Endometrial microvascular endothelial cells (primary cell): ENCODE data around the gene DERL3. TPM values are rescaled to one million over a fixed set of nuclear protein-coding genes. Genes with fewer than 3 reads are reported as not detected.

Experiments used
- in situ Hi-C: cut with HindIII; loops from 2 replicates; pipeline ENCODE4 v1.10.0; 2017; ENCODE audit warnings: low sequenced_read_pairs, low pct_unique_long_range_greater_than_20kb; ENCODE audit errors: inconsistent ontology term
- total RNA-seq: library from RNA; depleted of rRNA; stranded (reverse); fragments of >200 nt; gene quantifications from one replicate; pipeline ENCODE4 v1.2.3, GENCODE V29; 2015; ENCODE audit errors: inconsistent ontology term

Gene DERL3
- total RNA-seq, 1 donor from 2014 or later: not detected

DNA sequence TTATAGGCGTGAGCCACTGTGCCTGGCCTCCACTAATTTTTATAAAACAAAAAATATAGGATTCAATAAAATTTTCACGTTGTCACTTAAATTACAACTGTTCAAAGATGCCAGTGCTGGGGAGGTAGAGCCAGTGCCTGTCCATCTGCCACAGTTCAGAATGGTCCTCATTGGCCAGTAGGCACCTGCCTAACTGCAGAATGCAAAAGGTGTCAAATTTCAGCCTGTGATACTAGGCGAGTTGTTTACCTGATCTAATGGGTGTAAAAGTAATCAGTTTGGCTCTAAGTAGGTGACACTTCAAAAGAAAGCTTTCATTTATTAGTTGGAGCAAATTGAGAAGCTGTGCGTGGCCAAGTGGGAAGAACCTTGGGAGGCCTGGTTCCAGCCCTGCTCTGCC is 49.7 kb downstream of the DERL3 start:
- in situ Hi-C loops: no loop called here

DNA sequence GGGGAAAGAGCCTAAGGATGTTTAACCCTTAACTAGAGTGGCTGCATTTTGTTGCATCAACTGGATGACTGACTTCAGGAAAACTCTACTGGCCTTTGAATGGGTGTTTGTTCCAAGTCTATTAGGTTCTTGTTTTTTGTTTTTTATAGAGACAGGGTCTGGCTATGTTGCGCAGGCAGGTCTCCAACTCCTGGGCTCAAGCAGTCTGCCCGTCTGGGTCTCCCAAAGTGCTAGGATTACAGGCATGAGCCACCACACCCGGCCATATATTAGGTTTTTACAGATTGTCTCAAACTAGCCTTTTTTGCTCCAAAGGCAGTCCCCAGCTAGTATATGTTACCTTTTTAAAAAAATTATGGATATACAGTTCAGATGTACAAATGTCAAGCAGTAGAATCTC is 50.9 kb downstream of the DERL3 start:
- in situ Hi-C loops: no loop called here

DNA sequence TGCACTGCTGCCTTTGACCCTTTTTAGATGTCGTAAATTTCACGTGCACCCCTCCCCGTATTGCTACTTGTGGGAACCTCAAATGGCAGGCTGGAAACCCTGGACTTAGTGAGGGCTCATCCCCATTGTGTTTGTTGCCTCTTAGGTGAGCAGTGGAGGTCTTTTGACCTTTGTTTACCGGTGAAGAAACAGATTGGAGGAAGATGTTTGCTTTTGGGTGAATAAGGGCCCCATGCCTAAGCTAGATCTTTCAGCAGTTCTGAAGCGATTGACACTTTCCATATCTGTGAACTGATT is 51.3 kb downstream of the DERL3 start:
- in situ Hi-C loops: no loop called here

DNA sequence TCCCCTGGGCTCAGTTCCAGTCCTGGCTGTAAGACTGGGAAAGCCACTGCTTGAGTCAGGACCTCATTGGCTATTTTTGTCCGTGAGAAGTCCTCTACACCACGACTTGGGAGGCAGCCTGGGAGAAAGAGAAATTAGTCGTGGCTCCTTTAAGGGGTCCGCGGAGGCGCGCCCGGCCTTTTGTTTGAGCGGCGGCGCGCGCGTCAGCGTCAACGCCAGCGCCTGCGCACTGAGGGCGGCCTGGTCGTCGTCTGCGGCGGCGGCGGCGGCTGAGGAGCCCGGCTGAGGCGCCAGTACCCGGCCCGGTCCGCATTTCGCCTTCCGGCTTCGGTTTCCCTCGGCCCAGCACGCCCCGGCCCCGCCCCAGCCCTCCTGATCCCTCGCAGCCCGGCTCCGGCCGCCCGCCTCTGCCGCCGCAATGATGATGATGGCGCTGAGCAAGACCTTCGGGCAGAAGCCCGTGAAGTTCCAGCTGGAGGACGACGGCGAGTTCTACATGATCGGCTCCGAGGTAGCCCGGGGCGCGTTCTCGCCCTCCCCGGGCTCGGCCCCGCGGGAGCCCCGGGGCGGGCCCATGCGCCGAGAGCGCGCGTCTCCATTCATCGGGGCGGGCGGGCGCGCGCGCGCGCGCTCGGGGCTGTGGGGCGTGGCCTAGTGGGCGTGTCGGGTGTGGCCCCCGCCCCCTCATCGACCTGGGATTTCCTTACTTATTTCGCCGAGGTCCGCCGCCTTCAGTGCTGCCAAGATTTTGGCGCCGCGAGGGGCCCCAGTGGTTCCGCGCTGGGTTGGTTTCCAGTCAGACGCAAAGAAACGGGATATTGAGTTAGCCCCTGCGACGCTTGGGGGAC is 51.8 kb downstream of the DERL3 start, which contains the start of gene SMARCB1:
Gene SMARCB1 (plus strand): TSS at position 215 of the 848 bp plus-strand sequence. CDS start 204 bp downstream, at position 419.
- in situ Hi-C loops: no loop called here

DNA sequence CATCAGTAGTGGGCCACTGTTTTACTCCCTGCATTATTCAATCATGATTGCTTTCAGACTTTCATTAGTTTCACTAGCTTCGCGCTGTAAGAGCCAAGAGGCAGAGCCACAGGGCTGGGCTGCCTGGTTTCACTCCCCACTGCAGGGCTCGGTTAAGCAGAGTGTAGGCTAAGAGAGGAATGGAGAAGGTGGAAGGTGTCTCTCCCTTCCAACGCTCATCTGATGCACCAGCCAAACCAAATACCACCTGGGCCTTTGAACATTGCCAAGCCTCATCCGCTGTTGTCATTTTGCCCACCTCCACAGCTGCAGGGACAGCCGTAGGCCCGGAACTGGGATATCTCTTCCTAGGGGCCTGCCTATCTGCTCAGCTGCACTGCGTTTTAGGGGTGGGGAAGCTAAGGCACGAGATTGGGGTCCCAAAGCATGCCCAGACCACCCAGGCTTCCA is 52.5 kb downstream of the DERL3 start:
- in situ Hi-C loops: no loop called here

Other genes with a start within 250 kb of the DERL3 start
- not detected for gene DRICH1, start 206.7 kb downstream of the DERL3 start, total RNA-seq
- not detected for gene RGL4, start 148.0 kb downstream of the DERL3 start, total RNA-seq
- 1.6 TPM for gene ZNF70, start 87.9 kb downstream of the DERL3 start, total RNA-seq
- gene VPREB3, start 84.6 kb downstream of the DERL3 start, total RNA-seq: not detected
- not detected for gene C22orf15, start 76.0 kb downstream of the DERL3 start, total RNA-seq
- gene CHCHD10, start 71.0 kb downstream of the DERL3 start, total RNA-seq: 9.7 TPM
- gene MMP11, start 66.2 kb downstream of the DERL3 start, total RNA-seq: 2.4 TPM
- 141 TPM for gene SMARCB1, start 52.0 kb downstream of the DERL3 start, total RNA-seq
- gene SLC2A11, start 18.9 kb upstream of the DERL3 start, total RNA-seq: 4.7 TPM
- gene MIF, start 55.4 kb upstream of the DERL3 start, total RNA-seq: 414 TPM
- 0.19 TPM for gene GSTT2B, start 122.2 kb upstream of the DERL3 start, total RNA-seq
- not detected for gene DDTL, start 127.9 kb upstream of the DERL3 start, total RNA-seq
- gene DDT, start 135.4 kb upstream of the DERL3 start, total RNA-seq: 98.1 TPM
- gene GSTT2, start 141.1 kb upstream of the DERL3 start, total RNA-seq: 0.56 TPM
- gene GSTT4, start 166.4 kb upstream of the DERL3 start, total RNA-seq: not detected
- 31.4 TPM for gene CABIN1, start 172.3 kb upstream of the DERL3 start, total RNA-seq